ENCODE data around the gene ATP1A3. TPM values are rescaled to one million over a fixed set of nuclear protein-coding genes. Genes with fewer than 3 reads are reported as not detected.
A peak's percentile ranks its signal among the peaks of the same experiment; 100 is the strongest.

The ATP1A3 gene
- total and polyA plus RNA-seq, 2 of the 13 experiments (the other 11 are each of a cell fraction or from before 2014, with no cell fraction given), result 0.01 to 0.04 TPM

GRCh38 chr19:41951686-41952172 is 42.3 kb downstream of the ATP1A3 start:
- ChIA-PET CTCF (ENCODE audit: low intra/inter-chr PET ratio, low total read pairs) (interaction anchor here (1.5 to 1.9 kb wide), 2 partner anchors 64 to 79 kb away, joined by 7 to 14 read pairs; no protein-coding TSS in a partner anchor), POLR2A (no interaction called here)
- intact Hi-C loops (cut with micrococcal nuclease; ENCODE audit: unreplicated experiment), result loop anchor here (2.0 to 10.0 kb wide), 2 partner anchors 79 to 157 kb away; partner anchors contain the start of gene CEACAM3
- Histone ChIP-seq H3K79me2 (ENCODE audit: insufficient read depth, low read length) (no peaks in the 10 kb centered on the region), H3K36me3 (replicated peaks in 1 of 2; ENCODE audit: control insufficient read depth in 1 of 2, insufficient read depth in 2 of 2, low read length in 2 of 2) (no peaks in the 10 kb centered on the region), H3K27ac (ENCODE audit: extremely low read length, insufficient read depth, low read length) (no peak overlapping the region), H4K20me1 (ENCODE audit: insufficient read depth, low read length) (no peaks in the 10 kb centered on the region), H2AFZ (ENCODE audit: low read length) (no peak overlapping the region), H3K4me3 (replicated peaks in 1 of 3; ENCODE audit: insufficient read depth in 1 of 3, low read depth in 2 of 3, low read length in 3 of 3) (no peak overlapping the region), H3K9me3 (ENCODE audit: low read length) (no peaks in the 10 kb centered on the region), H3K9ac (ENCODE audit: insufficient read depth, low read depth, low read length) (no peak overlapping the region), H3K4me1 (ENCODE audit: insufficient read depth, low read length) (no peaks in the 10 kb centered on the region), H3K4me2 (ENCODE audit: low read depth, low read length) (0 out of 2 replicates have a peak overlapping the region, but pooled peaks have one; percentile 12), H3K27me3 (ENCODE audit: control insufficient read depth in 1 of 2, insufficient read depth in 2 of 2, low read length in 2 of 2) (no peaks in the 10 kb centered on the region)
- ATAC-seq, result peak; percentile 87
- 10% methylated on average over 9 of the region's 12 CpGs for WGBS (ENCODE audit: low lambda C conversion rate)
- peak; percentile 58 for DNase-seq (ENCODE audit: low spot score)
- FAIRE-seq, result peak; percentile 61
- no TSS peak for BruUV-seq (replicated peaks)
- in situ Hi-C loops (cut with HindIII; ENCODE audit: extremely low pct_ligation_motif_present, low pct_unique_long_range_greater_than_20kb), result no loop called here
- TF ChIP-seq SMC3 (IDR thresholded peaks at IDR 0.05; ENCODE audit: low read length) (peak; percentile 61), ZNF260 (CRISPR knock-in tag; IDR thresholded peaks at IDR 0.05; ENCODE audit: borderline replicate concordance, low read depth) (no peak), RAD21 (CRISPR knock-in tag; IDR thresholded peaks at IDR 0.05) (peak; percentile 81), NFYC (CRISPR knock-in tag; IDR thresholded peaks at IDR 0.05) (no peak), ZNF460 (CRISPR knock-in tag; IDR thresholded peaks at IDR 0.05; ENCODE audit: borderline replicate concordance) (no peak), PATZ1 (CRISPR knock-in tag; IDR thresholded peaks at IDR 0.05) (peak; percentile 76), MTF2 (CRISPR knock-in tag; IDR thresholded peaks at IDR 0.05; ENCODE audit: borderline replicate concordance) (no peak), THAP11 (CRISPR knock-in tag; IDR thresholded peaks at IDR 0.05) (0 out of 2 replicates have a peak, but pooled peaks have one; percentile 26), ZNF230 (CRISPR knock-in tag; IDR thresholded peaks at IDR 0.05) (no peak), RFX5 (IDR thresholded peaks at IDR 0.05; ENCODE audit: low read depth, low read length) (no peak), ZNF574 (CRISPR knock-in tag; IDR thresholded peaks at IDR 0.05) (peak; percentile 39; the same call in 1 of the 2 replicates), HNF1B (CRISPR knock-in tag; IDR thresholded peaks at IDR 0.05) (peak; percentile 60; the same call in 1 of the 2 replicates), ZNF572 (CRISPR knock-in tag; IDR thresholded peaks at IDR 0.05) (0 out of 2 replicates have a peak, but pooled peaks have one; percentile 34), PCBP1 (IDR thresholded peaks at IDR 0.05; ENCODE audit: borderline replicate concordance, low read depth, low read length) (0 out of 2 replicates have a peak, but pooled peaks have one; percentile 36), ZNF768 (CRISPR knock-in tag; IDR thresholded peaks at IDR 0.05) (0 out of 2 replicates have a peak, but pooled peaks have one; percentile 27), ZNF180 (CRISPR knock-in tag; IDR thresholded peaks at IDR 0.05; ENCODE audit: borderline replicate concordance, low read depth) (no peak), ZFP36 (IDR thresholded peaks at IDR 0.05; ENCODE audit: borderline replicate concordance, low read depth, low read length, partially characterized antibody) (no peak), NFATC3 (CRISPR knock-in tag; IDR thresholded peaks at IDR 0.05) (no peak), STAG1 (CRISPR knock-in tag; IDR thresholded peaks at IDR 0.05) (peak; percentile 87), TOE1 (CRISPR knock-in tag; IDR thresholded peaks at IDR 0.05) (no peak)

Data from HepG2 (cell line).